HPDE6-E6E7 (cell line): Measurements from ENCODE around the gene MED13.
"Not testable (repeated sequence)": the region's sequence is repeated elsewhere in the genome, so short reads cannot be mapped to it uniquely, and the experiment has no call there.

Experiments
- DNase-seq: peaks from one replicate; pipeline ENCODE4 v3.0.0; 2011; ENCODE audit warnings: missing footprints; ENCODE audit errors: extremely low spot score

Gene MED13

DNA sequence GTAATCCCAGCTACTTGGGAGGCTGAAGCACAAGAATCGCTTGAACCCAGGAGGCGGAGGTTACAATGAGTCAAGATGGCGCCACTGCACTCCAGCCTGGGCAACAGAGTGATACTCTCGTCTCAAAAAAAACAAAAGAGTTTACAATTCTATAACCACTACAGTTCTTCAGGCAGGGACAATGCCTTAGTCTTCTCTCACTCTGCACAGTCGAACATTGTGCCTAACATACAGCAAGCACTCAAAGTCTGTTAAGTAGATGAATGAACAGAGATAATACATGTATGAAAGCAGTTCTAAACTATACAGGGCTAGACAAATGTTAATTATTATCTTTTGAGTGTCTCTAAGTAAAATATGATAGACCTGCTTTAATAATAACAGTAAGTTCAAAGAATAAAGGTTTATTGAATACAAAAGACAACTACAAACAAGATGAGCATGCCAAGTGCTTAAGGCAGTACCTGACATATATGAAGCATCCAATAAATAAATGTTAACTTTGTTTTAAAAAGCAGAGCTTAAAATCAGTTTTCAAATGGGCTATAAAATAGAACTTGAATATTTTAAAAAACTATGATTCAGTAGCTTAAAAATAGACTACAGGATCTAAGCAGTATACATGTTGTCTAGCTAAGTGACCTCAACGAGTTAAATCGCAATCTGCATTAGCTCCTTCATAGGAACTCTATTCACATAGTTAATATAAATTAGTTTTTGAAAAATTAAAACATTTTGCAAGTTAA is 156.6 kb downstream of the MED13 start:
- DNase-seq = no peak

DNA sequence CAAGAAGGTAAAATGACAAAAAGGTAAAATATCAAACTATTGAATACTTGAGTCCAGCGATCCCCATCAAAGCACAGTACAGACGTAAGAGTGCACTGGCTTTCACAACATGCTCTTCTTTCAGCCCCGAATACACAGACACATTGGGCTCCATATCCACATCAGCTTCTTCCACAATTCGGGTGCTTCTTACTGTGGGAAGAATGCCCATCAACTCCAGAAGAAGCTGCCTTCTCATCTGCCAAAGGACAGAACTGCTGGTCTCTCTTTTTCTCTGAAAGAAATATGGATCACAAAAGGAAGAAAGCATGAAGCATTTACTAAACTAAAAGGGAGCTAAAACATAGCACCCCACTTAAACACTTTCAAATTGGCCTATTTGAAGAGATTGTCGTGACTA is 157.7 kb downstream of the MED13 start:
- no peak for DNase-seq

DNA sequence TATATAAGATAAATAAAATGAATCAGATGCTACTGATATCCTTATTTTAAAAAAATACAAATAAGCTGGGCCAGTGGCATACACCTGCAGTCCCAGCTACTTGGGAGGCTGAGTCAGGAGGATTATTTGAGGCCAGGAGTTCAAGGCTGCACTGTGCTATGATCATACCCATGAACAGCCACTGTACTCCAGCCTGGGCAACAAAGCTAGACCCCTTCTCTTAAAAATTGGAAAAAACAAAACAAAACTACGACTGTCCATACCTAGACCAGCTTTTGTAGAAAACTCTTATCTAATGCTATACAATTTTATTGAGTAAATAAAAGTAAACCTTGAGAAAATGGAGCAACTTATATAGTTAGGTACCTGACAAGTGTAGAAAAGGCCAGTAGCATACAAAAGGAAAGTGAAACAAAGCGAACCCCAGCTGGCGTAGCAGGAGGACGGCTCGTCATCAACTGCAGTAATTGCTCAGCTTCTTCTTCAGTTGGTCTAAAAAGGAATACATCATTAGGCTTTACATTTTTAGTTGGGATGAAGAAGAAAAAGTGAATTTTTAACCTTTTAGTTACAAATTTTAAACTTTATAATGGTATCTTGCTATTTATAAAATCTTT is 160.9 kb downstream of the MED13 start:
- no peak for DNase-seq

DNA sequence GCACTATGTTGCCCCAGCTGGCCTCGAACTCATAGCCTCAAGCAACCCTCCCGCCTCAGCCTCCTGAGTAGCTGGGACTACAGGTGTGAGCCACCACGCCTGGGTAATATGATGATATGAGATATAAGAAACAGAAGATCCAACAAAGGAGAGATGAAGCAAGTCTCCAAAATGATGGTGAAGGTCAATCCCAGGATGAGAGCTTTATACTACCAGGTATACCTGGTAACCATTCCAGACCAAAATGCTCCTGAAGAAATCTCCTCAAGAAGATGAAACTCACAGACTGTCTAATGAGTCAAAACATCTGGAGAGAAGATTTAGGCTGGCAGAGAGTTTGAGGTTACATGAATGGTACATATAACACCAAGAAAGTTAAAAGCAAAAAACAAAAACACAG is 161.8 kb downstream of the MED13 start:
- no peak for DNase-seq

DNA sequence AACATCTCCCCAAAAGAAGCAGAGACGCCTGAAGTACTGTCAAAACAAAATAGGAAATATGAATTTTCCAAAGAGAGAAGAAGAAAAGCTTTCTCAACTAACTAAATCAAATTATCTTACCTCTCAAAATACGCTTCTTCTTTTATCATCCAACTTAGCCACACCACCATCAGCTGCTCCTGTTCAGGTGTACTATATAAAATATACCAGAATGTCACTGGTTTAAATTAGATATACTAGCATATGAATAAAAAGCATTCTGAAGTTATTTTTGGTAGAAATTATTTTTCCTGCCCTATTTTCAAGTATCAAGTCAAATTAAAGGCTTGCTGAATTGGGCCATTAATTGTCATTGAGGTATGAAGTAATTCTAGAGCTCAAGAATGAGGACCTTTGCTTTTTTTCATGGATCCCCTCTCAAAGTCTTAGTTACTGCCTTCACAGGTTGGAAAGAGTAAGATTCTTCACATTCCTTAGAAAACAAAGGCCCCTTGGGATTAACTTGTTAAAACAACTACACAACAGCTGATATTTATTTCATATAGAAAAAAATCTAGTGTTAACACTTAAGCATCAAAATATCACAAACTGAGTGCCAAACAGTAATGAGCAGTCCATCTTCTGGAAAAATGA is 167.4 kb downstream of the MED13 start:
- DNase-seq = no peak

DNA sequence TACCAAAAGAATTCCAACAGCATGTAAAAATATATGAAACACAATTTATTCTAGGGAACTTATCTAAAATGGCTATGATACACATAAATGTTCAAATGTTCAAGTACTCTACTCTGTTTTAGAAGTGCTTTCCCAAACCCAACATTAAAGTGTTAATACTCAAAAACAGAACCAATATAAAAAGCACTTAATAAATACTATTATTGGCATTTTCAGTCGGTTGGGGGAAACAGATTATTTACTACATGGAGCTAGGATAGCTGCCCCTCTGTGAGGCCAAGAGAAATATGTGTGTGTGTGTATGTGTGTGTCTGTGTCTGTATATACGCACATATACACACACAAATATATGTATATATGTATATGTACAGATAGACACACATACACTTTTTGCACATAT is 169.7 kb downstream of the MED13 start:
- no peak for DNase-seq

DNA sequence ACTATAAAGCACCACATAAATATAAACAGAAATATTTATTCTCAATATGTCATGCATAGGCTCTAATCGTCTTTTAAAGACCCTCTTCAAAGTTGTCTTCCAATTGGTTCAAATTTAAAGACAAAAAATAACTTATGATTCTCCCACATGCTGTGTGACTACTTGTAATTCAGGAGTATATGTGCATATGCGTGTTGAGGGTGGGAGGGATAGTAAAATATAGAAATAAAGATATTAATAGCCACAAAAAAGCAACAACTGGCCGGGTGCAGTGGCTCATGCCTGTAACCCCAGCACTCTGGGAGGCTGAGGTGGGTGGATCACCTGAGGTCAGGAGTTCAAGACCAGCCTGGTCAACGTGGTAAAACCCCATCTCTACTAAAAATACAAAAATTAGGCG is 170.8 kb downstream of the MED13 start:
- DNase-seq = not testable (repeated sequence)
